Prostate gland (tissue), 2 donors: Measurements from ENCODE around the gene GOLGA8N.
"Not testable (repeated sequence)": the region's sequence is repeated elsewhere in the genome, so short reads cannot be mapped to it uniquely, and the experiment has no call there.

Experiments
- POLR2A ChIP-seq: fragments of 450-650 bp; IDR thresholded peaks from one replicate; pipeline ENCODE4 v1.6.1; 2016; ENCODE audit warnings: antibody characterized with exemption, mild to moderate bottlenecking
- TF ChIP-seq, protein P1 (sequence below), 4 experiments: fragments of 200-600 bp in 2 of 4; fragments of 450-650 bp in 2 of 4; sonication (generic) in 2 of 4; IDR thresholded peaks; 1 replicate in 3 of 4; 2 replicates in 1 of 4; pipeline ENCODE4 v1.5.1; 2016 to 2019; ENCODE audit warnings: antibody characterized with exemption in 4 of 4, mild to moderate bottlenecking in 2 of 4, moderate library complexity in 2 of 4

DNA sequence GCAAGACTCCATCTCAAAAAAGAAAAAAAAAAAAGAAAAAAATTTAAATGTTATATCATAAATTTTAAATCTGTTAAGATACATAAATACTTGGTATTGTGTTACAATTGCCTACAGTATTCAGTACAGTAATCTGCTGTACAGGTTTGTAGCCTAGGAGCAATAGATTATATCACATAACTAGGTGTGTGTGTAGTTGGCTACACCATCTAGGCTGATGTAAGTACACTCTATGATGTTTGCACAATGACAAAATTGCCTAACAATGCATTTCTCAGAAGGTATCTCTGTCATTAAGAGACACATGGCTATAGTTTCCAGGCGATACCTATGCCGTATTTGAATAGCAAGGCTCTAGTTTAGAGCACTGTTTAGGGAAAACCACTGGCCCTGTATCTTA is 16.3 kb downstream of the GOLGA8N start:
- TF ChIP-seq, protein P1, sequence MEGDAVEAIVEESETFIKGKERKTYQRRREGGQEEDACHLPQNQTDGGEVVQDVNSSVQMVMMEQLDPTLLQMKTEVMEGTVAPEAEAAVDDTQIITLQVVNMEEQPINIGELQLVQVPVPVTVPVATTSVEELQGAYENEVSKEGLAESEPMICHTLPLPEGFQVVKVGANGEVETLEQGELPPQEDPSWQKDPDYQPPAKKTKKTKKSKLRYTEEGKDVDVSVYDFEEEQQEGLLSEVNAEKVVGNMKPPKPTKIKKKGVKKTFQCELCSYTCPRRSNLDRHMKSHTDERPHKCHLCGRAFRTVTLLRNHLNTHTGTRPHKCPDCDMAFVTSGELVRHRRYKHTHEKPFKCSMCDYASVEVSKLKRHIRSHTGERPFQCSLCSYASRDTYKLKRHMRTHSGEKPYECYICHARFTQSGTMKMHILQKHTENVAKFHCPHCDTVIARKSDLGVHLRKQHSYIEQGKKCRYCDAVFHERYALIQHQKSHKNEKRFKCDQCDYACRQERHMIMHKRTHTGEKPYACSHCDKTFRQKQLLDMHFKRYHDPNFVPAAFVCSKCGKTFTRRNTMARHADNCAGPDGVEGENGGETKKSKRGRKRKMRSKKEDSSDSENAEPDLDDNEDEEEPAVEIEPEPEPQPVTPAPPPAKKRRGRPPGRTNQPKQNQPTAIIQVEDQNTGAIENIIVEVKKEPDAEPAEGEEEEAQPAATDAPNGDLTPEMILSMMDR (IDR thresholded peaks at IDR 0.05): not testable (repeated sequence)
- TF ChIP-seq POLR2A: not testable (repeated sequence)
